Thoracic aorta (tissue), 2 donors: Measurements from ENCODE around the gene CCDC33. TPM values are rescaled to one million over a fixed set of nuclear protein-coding genes. Genes with fewer than 3 reads are reported as not detected.

ENCODE experiments used
- ATAC-seq: fragments of 150-250 bp; one replicate; pipeline ENCODE4 v1.8.0; 2017; ENCODE audit warnings: low read depth; ENCODE audit not compliant: insufficient number of reproducible peaks, low FRiP score
- DNase-seq: peaks from one replicate; pipeline ENCODE4 v3.0.0-alpha.2; 2020; ENCODE audit warnings: low spot score
- H3K27ac ChIP-seq, 2 donors: fragments of 200-600 bp; sonication (generic); 1 replicate in 1 of 2; 2 replicates in 1 of 2; pipeline ENCODE4 v1.5.1; 2016; ENCODE audit warnings: mild to moderate bottlenecking in 2 of 2, moderate library complexity in 2 of 2
- H3K27me3 ChIP-seq: fragments of 200-600 bp; sonication (generic); replicated peaks from 2 replicates; pipeline ENCODE4 v1.6.0; 2016; ENCODE audit warnings: mild to moderate bottlenecking; ENCODE audit not compliant: insufficient read depth
- H3K36me3 ChIP-seq: fragments of 200-600 bp; sonication (generic); one replicate; pipeline ENCODE4 v1.5.1; 2016
- H3K4me1 ChIP-seq, 2 donors: fragments of 200-600 bp; sonication (generic); 1 replicate in 1 of 2; 2 replicates in 1 of 2; pipeline versions ENCODE4 v1.5.1 to v1.6.0; 2016; ENCODE audit warnings: low read depth in 2 of 2, mild to moderate bottlenecking in 1 of 2; ENCODE audit not compliant: control insufficient read depth in 1 of 2
- H3K4me3 ChIP-seq: fragments of 200-600 bp; sonication (generic); 2 replicates; pipeline ENCODE4 v1.5.1; 2016; ENCODE audit warnings: mild to moderate bottlenecking
- H3K9me3 ChIP-seq: fragments of 200-600 bp; sonication (generic); 2 replicates; pipeline ENCODE4 v1.5.1; 2016
- CTCF ChIP-seq: fragments of 200-600 bp; sonication (generic); IDR thresholded peaks from one replicate; pipeline ENCODE4 v1.5.1; 2019; ENCODE audit warnings: antibody characterized with exemption
- total RNA-seq, 2 donors: library from RNA; depleted of rRNA; stranded (reverse); fragments of >200 nt; gene quantifications; one replicate each; pipeline versions ENCODE4 v1.1.0 to v1.2.3, GENCODE V29; 2016

Gene CCDC33
- total RNA-seq, 2 donors from 2014 or later, result not detected

- ATAC-seq, result no peak
Observed at GRCh38 chr15:74262625-74263024, 26.5 kb downstream of the CCDC33 start.

GRCh38 chr15:74263466-74263865 is 27.3 kb downstream of the CCDC33 start:
- TF ChIP-seq CTCF, result no peak
- Histone ChIP-seq H3K4me1 (no peaks in the 10 kb centered on the region), H3K9me3 (no peaks in the 10 kb centered on the region), H3K27me3 (no peaks in the 10 kb centered on the region), H3K4me3 (no peak overlapping the region), H3K27ac (no peak overlapping the region), H3K36me3 (no peaks in the 10 kb centered on the region)
- no peak for ATAC-seq
- DNase-seq, result no peak

More at GRCh38 chr15:74262625-74263024, 26.5 kb downstream of the CCDC33 start:
- no peak for TF ChIP-seq CTCF
- DNase-seq, result no peak
- no peak overlapping the region for H3K4me3 ChIP-seq
- H3K36me3 ChIP-seq, result no peaks in the 10 kb centered on the region
- no peak overlapping the region for H3K27ac ChIP-seq
- H3K4me1 ChIP-seq, result no peaks in the 10 kb centered on the region
- no peaks in the 10 kb centered on the region for H3K9me3 ChIP-seq
- no peaks in the 10 kb centered on the region for H3K27me3 ChIP-seq

GRCh38 chr15:74264081-74264501 is 28.0 kb downstream of the CCDC33 start:
- no peaks in the 10 kb centered on the region for H3K27me3 ChIP-seq
- no peaks in the 10 kb centered on the region for H3K9me3 ChIP-seq
- DNase-seq (no peak), ATAC-seq (no peak)
- H3K4me1 ChIP-seq, result no peaks in the 10 kb centered on the region
- no peaks in the 10 kb centered on the region for H3K36me3 ChIP-seq
- H3K27ac ChIP-seq, result no peak overlapping the region
- TF ChIP-seq CTCF, result no peak
- H3K4me3 ChIP-seq, result no peak overlapping the region

GRCh38 chr15:74265046-74265639 is 29.0 kb downstream of the CCDC33 start:
- DNase-seq (no peak), ATAC-seq (no peak)
- Histone ChIP-seq H3K27me3 (no peaks in the 10 kb centered on the region), H3K9me3 (no peaks in the 10 kb centered on the region), H3K36me3 (no peaks in the 10 kb centered on the region), H3K27ac (no peak overlapping the region), H3K4me3 (no peak overlapping the region), H3K4me1 (no peaks in the 10 kb centered on the region)
- TF ChIP-seq CTCF, result no peak

- TF ChIP-seq CTCF, result no peak
- ATAC-seq (no peak), DNase-seq (no peak)
- H3K4me1 ChIP-seq, result no peaks in the 10 kb centered on the region
- H3K36me3 ChIP-seq, result no peaks in the 10 kb centered on the region
- no peak overlapping the region for H3K27ac ChIP-seq
- no peaks in the 10 kb centered on the region for H3K27me3 ChIP-seq
- no peaks in the 10 kb centered on the region for H3K9me3 ChIP-seq
- H3K4me3 ChIP-seq, result no peak overlapping the region
Observed at GRCh38 chr15:74268020-74268419, 31.9 kb downstream of the CCDC33 start.
